Endometrium (tissue), 2 donors: ENCODE results near the gene ATP9B.

Source experiments
- FAIRE-seq: peaks from 2 replicates; lab custom pipeline; 2012; peaks lifted over from hg19 to GRCh38; lab: Jason Lieb, UNC
- donor health status: control.
- donor health status: control.

ATP9B gene

GRCh38 chr18:79413025-79413424, 343.8 kb downstream of the ATP9B start:
- no peak for FAIRE-seq

GRCh38 chr18:79413426-79413825, 344.2 kb downstream of the ATP9B start:
- no peak for FAIRE-seq

- no peak for FAIRE-seq
These were observed 344.7 kb downstream of the ATP9B start for GRCh38 chr18:79413901-79414300.

GRCh38 chr18:79416022-79416676, 347.0 kb downstream of the ATP9B start:
- FAIRE-seq: no peak

GRCh38 chr18:79416677-79417052, 347.5 kb downstream of the ATP9B start:
- FAIRE-seq: no peak

- no peak for FAIRE-seq
These were observed 349.0 kb downstream of the ATP9B start for GRCh38 chr18:79418236-79418635.

GRCh38 chr18:79418642-79419041, 349.4 kb downstream of the ATP9B start:
- FAIRE-seq: no peak

GRCh38 chr18:79420033-79420745, 351.0 kb downstream of the ATP9B start:
- FAIRE-seq: no peak

GRCh38 chr18:79421275-79421857, 352.2 kb downstream of the ATP9B start:
- no peak for FAIRE-seq

- no peak for FAIRE-seq
These were observed 353.0 kb downstream of the ATP9B start for GRCh38 chr18:79422022-79422782.

- no peak for FAIRE-seq
These were observed 353.6 kb downstream of the ATP9B start for GRCh38 chr18:79422783-79423165.

GRCh38 chr18:79423211-79424007, 354.2 kb downstream of the ATP9B start:
- FAIRE-seq: no peak

GRCh38 chr18:79424008-79424565, 354.9 kb downstream of the ATP9B start:
- no peak for FAIRE-seq

GRCh38 chr18:79424880-79425568, 355.8 kb downstream of the ATP9B start:
- FAIRE-seq: no peak

GRCh38 chr18:79425569-79425886, 356.3 kb downstream of the ATP9B start:
- no peak for FAIRE-seq

GRCh38 chr18:79426376-79427300, 357.4 kb downstream of the ATP9B start:
- no peak for FAIRE-seq

- FAIRE-seq: no peak
These were observed 358.4 kb downstream of the ATP9B start for GRCh38 chr18:79427368-79428225.
